Panc1 (cell line): ENCODE data around the gene LCN6. TPM values are rescaled to one million over a fixed set of nuclear protein-coding genes. Genes with fewer than 3 reads are reported as not detected.

ENCODE experiments used
- ATAC-seq: fragments of 200-7000 bp; cut with Tn5 transposase; 2 replicates; pipeline ENCODE4 v1.9.1; 2020; ENCODE audit warnings: mild to moderate bottlenecking, moderate library complexity
- BruUV-seq: library from RNA; stranded (reverse); fragments of 400-500 nt; replicated peaks from 2 replicates; lab custom pipeline; 2021; lab: Mats Ljungman, UMichigan
- CTCF ChIA-PET: fragments of 300-600 bp; sonication (Branson Sonifier 250); formaldehyde crosslinking; loops from one replicate; lab custom pipeline; 2022; ENCODE audit warnings: antibody characterized with exemption; lab: Charles Lee
- POLR2A ChIA-PET: fragments of 300-600 bp; sonication (Branson Sonifier 250); formaldehyde crosslinking; loops from one replicate; lab custom pipeline; 2022; ENCODE audit warnings: antibody characterized with exemption; lab: Charles Lee
- DNase-seq: peaks from one replicate; pipeline ENCODE4 v3.0.0-alpha.2; 2010; ENCODE audit warnings: low read depth, low spot score
- H3K27ac ChIP-seq: 2 replicates; pipeline ENCODE4 v1.5.1; 2011; ENCODE audit warnings: mild to moderate bottlenecking, low read length, inconsistent platforms
- H3K27me3 ChIP-seq: fragments of 200-500 bp; sonication (Bioruptor generic); 2 replicates; pipeline ENCODE4 v1.6.0; 2014; ENCODE audit warnings: low read length, inconsistent platforms; ENCODE audit not compliant: control insufficient read depth, insufficient read depth
- H3K36me3 ChIP-seq: fragments of 200-500 bp; sonication (Bioruptor generic); 2 replicates; pipeline ENCODE4 v1.5.1; 2014; ENCODE audit warnings: inconsistent platforms, mild to moderate bottlenecking, low read length, moderate library complexity; ENCODE audit not compliant: control insufficient read depth, insufficient read depth
- H3K4me1 ChIP-seq: 2 replicates; pipeline ENCODE4 v1.5.1; 2011; ENCODE audit warnings: inconsistent platforms, mild to moderate bottlenecking, low read length, moderate library complexity; ENCODE audit not compliant: control insufficient read depth, insufficient read depth
- H3K4me3 ChIP-seq, 2 experiments: 2 replicates each; pipeline ENCODE4 v1.5.1; 2011 to 2012; ENCODE audit warnings: low read depth in 2 of 2, low read length in 2 of 2, mild to moderate bottlenecking in 2 of 2, inconsistent platforms in 1 of 2, moderate library complexity in 1 of 2
- H3K9me3 ChIP-seq: fragments of 200-500 bp; sonication (Bioruptor generic); 2 replicates; pipeline ENCODE4 v1.5.1; 2014; ENCODE audit warnings: low read depth, mild to moderate bottlenecking, inconsistent platforms, low read length, moderate library complexity; ENCODE audit not compliant: control insufficient read depth, insufficient read depth
- CTCF ChIP-seq: fragments of 450-650 bp; IDR thresholded peaks from 2 replicates; pipeline ENCODE4 v1.5.1; 2017; ENCODE audit warnings: mild to moderate bottlenecking
- POLR2AphosphoS5 ChIP-seq: IDR thresholded peaks from 2 replicates; pipeline ENCODE4 v1.6.1; 2012; ENCODE audit warnings: mild to moderate bottlenecking, low read depth, low read length, moderate library complexity
- REST ChIP-seq, 2 experiments: IDR thresholded peaks; 2 replicates each; pipeline ENCODE4 v1.6.1; 2011 to 2012; ENCODE audit warnings: low read depth in 2 of 2, control low read depth in 1 of 2, low read length in 1 of 2, mild to moderate bottlenecking in 1 of 2, moderate library complexity in 1 of 2; ENCODE audit not compliant: insufficient read depth in 1 of 2
- SIN3A ChIP-seq: IDR thresholded peaks from 2 replicates; pipeline ENCODE4 v1.6.1; 2012; ENCODE audit warnings: low read depth, mild to moderate bottlenecking, low read length, moderate library complexity, borderline replicate concordance; ENCODE audit not compliant: insufficient read depth
- TCF7L2 ChIP-seq: IDR thresholded peaks from 2 replicates; pipeline ENCODE4 v1.6.1; 2011; ENCODE audit warnings: mild to moderate bottlenecking, low read depth, low read length, inconsistent platforms
- in situ Hi-C: cut with HindIII; loops from 2 replicates; pipeline ENCODE4 v1.10.0; 2016; ENCODE audit warnings: low sequenced_read_pairs, low pct_unique_long_range_greater_than_20kb
- intact Hi-C: fragments of 100-400 bp; cut with micrococcal nuclease; formaldehyde crosslinking; loops from one replicate; pipeline ENCODE4 v1.10.0; 2022; ENCODE audit not compliant: unreplicated experiment
- total RNA-seq: library from RNA; stranded (reverse); gene quantifications from one replicate; pipeline ENCODE4 v1.2.1, GENCODE V29; 2021; ENCODE audit not compliant: unreplicated experiment

Gene LCN6
- total RNA-seq, 1 experiment from 2014 or later, result not detected

GRCh38 chr9:136777359-136777758, 29.0 kb upstream of the LCN6 start:
- intact Hi-C loops, result no loop called here
- no peaks in the 10 kb centered on the region for H3K27me3 ChIP-seq
- H3K36me3 ChIP-seq, result no peaks in the 10 kb centered on the region
- BruUV-seq, result no TSS peak
- H3K4me3 ChIP-seq, result no peak overlapping the region
- H3K4me1 ChIP-seq, result no peaks in the 10 kb centered on the region
- no peaks in the 10 kb centered on the region; the same call in 1 of the 2 replicates for H3K9me3 ChIP-seq
- DNase-seq (no peak), ATAC-seq (no peak)
- no peak overlapping the region for H3K27ac ChIP-seq
- ChIA-PET CTCF (interaction anchor here (1.4 kb wide), 1 partner anchor 10 kb away, joined by 3 read pairs; no protein-coding TSS in a partner anchor), POLR2A (interaction anchor here (0.6 kb wide), 1 partner anchor 57 kb away, joined by 3 read pairs; no protein-coding TSS in a partner anchor)
- no peak for TF ChIP-seq TCF7L2
- no peak for TF ChIP-seq SIN3A
- TF ChIP-seq REST (IDR thresholded peaks at IDR 0.05; ENCODE audit: insufficient read depth in 1 of 2, low read depth in 2 of 2, low read length in 1 of 2), result no peak
- no peak for TF ChIP-seq CTCF
- TF ChIP-seq POLR2AphosphoS5, result no peak
- in situ Hi-C loops, result no loop called here

GRCh38 chr9:136776947-136777346, 28.6 kb upstream of the LCN6 start:
- ATAC-seq, result no peak
- POLR2A ChIA-PET, result no interaction called here
- no peaks in the 10 kb centered on the region for H3K36me3 ChIP-seq
- no peak for DNase-seq
- in situ Hi-C loops, result no loop called here
- BruUV-seq, result no TSS peak
- intact Hi-C loops, result no loop called here
- H3K4me1 ChIP-seq, result no peaks in the 10 kb centered on the region
- CTCF ChIA-PET, result interaction anchor here (1.4 kb wide), 1 partner anchor 10 kb away, joined by 3 read pairs; no protein-coding TSS in a partner anchor
- TF ChIP-seq POLR2AphosphoS5 (no peak), TCF7L2 (no peak), SIN3A (no peak), CTCF (no peak), REST (IDR thresholded peaks at IDR 0.05; ENCODE audit: insufficient read depth in 1 of 2, low read depth in 2 of 2, low read length in 1 of 2) (no peak)
- H3K27ac ChIP-seq, result no peak overlapping the region
- H3K9me3 ChIP-seq, result no peaks in the 10 kb centered on the region; the same call in 1 of the 2 replicates
- H3K4me3 ChIP-seq, result no peak overlapping the region
- no peaks in the 10 kb centered on the region for H3K27me3 ChIP-seq
